HepG2 (cell line): Measurements from ENCODE around the gene STRBP. TPM values are rescaled to one million over a fixed set of nuclear protein-coding genes. Genes with fewer than 3 reads are reported as not detected.
A peak's percentile ranks its signal among the peaks of the same experiment; 100 is the strongest.

ENCODE experiments used
- AHDC1 ChIP-seq: sonication (generic); formaldehyde crosslinking; IDR thresholded peaks from 2 replicates; pipeline ENCODE4 v1.5.1; 2020; ENCODE audit warnings: mild to moderate bottlenecking, missing genetic modification reagents, borderline replicate concordance
- AHR ChIP-seq: IDR thresholded peaks from 2 replicates; pipeline ENCODE4 v1.6.1; 2018; ENCODE audit warnings: missing genetic modification reagents, missing compliant biosample characterization
- CREM ChIP-seq, 2 experiments: sonication (generic) in 1 of 2; formaldehyde crosslinking in 1 of 2; IDR thresholded peaks; 2 replicates each; pipeline versions ENCODE4 v1.4.0 to v1.6.1; 2016 to 2020; ENCODE audit warnings: antibody characterized with exemption in 1 of 2, mild to moderate bottlenecking in 1 of 2, missing genetic modification reagents in 1 of 2
- FOSL2 ChIP-seq: sonication (generic); formaldehyde crosslinking; IDR thresholded peaks from 2 replicates; pipeline ENCODE4 v1.4.0; 2020; ENCODE audit warnings: missing genetic modification reagents
- HDAC1 ChIP-seq: sonication (generic); formaldehyde crosslinking; IDR thresholded peaks from 2 replicates; pipeline ENCODE4 v1.5.1; 2020; ENCODE audit warnings: mild to moderate bottlenecking, missing genetic modification reagents
- HMG20A ChIP-seq: IDR thresholded peaks from 2 replicates; pipeline ENCODE4 v1.6.1; 2016; ENCODE audit warnings: borderline replicate concordance
- JDP2 ChIP-seq: sonication (generic); formaldehyde crosslinking; IDR thresholded peaks from 2 replicates; pipeline ENCODE4 v1.8.1; 2022; ENCODE audit warnings: missing genetic modification reagents, borderline replicate concordance
- NFE2 ChIP-seq: sonication (generic); formaldehyde crosslinking; IDR thresholded peaks from 2 replicates; pipeline ENCODE4 v1.4.0; 2020; ENCODE audit warnings: missing genetic modification reagents
- NFIC ChIP-seq: IDR thresholded peaks from 2 replicates; pipeline ENCODE4 v1.6.1; 2012; ENCODE audit warnings: mild to moderate bottlenecking, low read length, inconsistent platforms
- NONO ChIP-seq, 2 experiments: fragments of 450-650 bp in 1 of 2; sonication (generic) in 1 of 2; formaldehyde crosslinking in 1 of 2; IDR thresholded peaks in 1 of 2; conservative IDR thresholded peaks in 1 of 2; 2 replicates each; pipeline versions ENCODE4 v1.6.1 to v1.8.0; 2017 to 2022; ENCODE audit warnings: mild to moderate bottlenecking in 1 of 2, missing genetic modification reagents in 1 of 2, moderate library complexity in 1 of 2
- NR2F1 ChIP-seq, 2 experiments: fragments of 450-650 bp in 1 of 2; formaldehyde crosslinking in 1 of 2; IDR thresholded peaks; 2 replicates each; pipeline versions ENCODE4 v1.5.0 to v1.6.1; 2016 to 2020; ENCODE audit warnings: mild to moderate bottlenecking in 1 of 2, missing compliant biosample characterization in 1 of 2, missing genetic modification reagents in 1 of 2, moderate library complexity in 1 of 2
- RNF2 ChIP-seq: fragments of 450-650 bp; conservative IDR thresholded peaks from 2 replicates; pipeline ENCODE4 v1.6.1; 2016; ENCODE audit warnings: low read depth
- SALL1 ChIP-seq: sonication (generic); formaldehyde crosslinking; IDR thresholded peaks from 2 replicates; pipeline ENCODE4 v1.8.0; 2022; ENCODE audit warnings: mild to moderate bottlenecking, missing genetic modification reagents
- TBX2 ChIP-seq: sonication (generic); formaldehyde crosslinking; IDR thresholded peaks from 2 replicates; pipeline ENCODE4 v1.5.0; 2020; ENCODE audit warnings: missing genetic modification reagents, mild to moderate bottlenecking, borderline replicate concordance
- TCF7 ChIP-seq: sonication (generic); IDR thresholded peaks from 2 replicates; pipeline ENCODE4 v1.6.1; 2016; ENCODE audit warnings: antibody characterized with exemption, low read depth
- ZNF124 ChIP-seq: sonication (generic); formaldehyde crosslinking; IDR thresholded peaks from 2 replicates; pipeline ENCODE4 v1.4.0; 2020; ENCODE audit warnings: missing genetic modification reagents
- ZNF251 ChIP-seq: sonication (generic); formaldehyde crosslinking; IDR thresholded peaks from 2 replicates; pipeline ENCODE4 v1.9.0; 2021; ENCODE audit warnings: mild to moderate bottlenecking, missing genetic modification reagents
- ZNF496 ChIP-seq: sonication (generic); formaldehyde crosslinking; IDR thresholded peaks from 2 replicates; pipeline ENCODE4 v1.8.1; 2023; ENCODE audit warnings: mild to moderate bottlenecking, moderate library complexity, missing genetic modification reagents; ENCODE audit not compliant: insufficient replicate concordance
- ZNF580 ChIP-seq: IDR thresholded peaks from 2 replicates; pipeline ENCODE4 v1.6.1; 2016; ENCODE audit warnings: low read depth, borderline replicate concordance
- ZSCAN21 ChIP-seq: sonication (generic); formaldehyde crosslinking; IDR thresholded peaks from 2 replicates; pipeline ENCODE4 v1.8.0; 2022; ENCODE audit warnings: mild to moderate bottlenecking, missing genetic modification reagents, moderate library complexity, borderline replicate concordance
- polyA plus RNA-seq, 8 experiments: library from polyadenylated mRNA; depleted of rRNA in 3 of 8; stranded (reverse) in 7 of 8; unstranded in 1 of 8; fragments of >200 nt; fragmentation: Illumina TruSeq in 4 of 8; extraction: Trizol in 4 of 8; gene quantifications; 2 replicates each; pipeline versions ENCODE4 v1.2.1 to v1.2.3, GENCODE V29; 2011 to 2016; ENCODE audit warnings: low read depth in 4 of 8, missing spikeins in 1 of 8, mixed read lengths in 1 of 8; ENCODE audit not compliant: insufficient read depth in 1 of 8
- total RNA-seq, 5 experiments: library from RNA; depleted of rRNA; stranded (reverse); fragments of >200 nt; fragmentation: Illumina TruSeq; extraction: Trizol; gene quantifications; 2 replicates each; pipeline ENCODE4 v1.2.3, GENCODE V29; 2016; ENCODE audit warnings: low read depth in 1 of 5
- TF ChIP-seq, protein P1 (sequence below): sonication (generic); formaldehyde crosslinking; IDR thresholded peaks from 2 replicates; pipeline ENCODE4 v1.5.1; 2020; ENCODE audit warnings: missing genetic modification reagents, mild to moderate bottlenecking, borderline replicate concordance
- TF ChIP-seq, protein P2 (sequence below): IDR thresholded peaks from 2 replicates; pipeline ENCODE4 v1.6.1; 2012; ENCODE audit warnings: inconsistent platforms

Gene STRBP
- total and polyA plus RNA-seq, 2 of the 13 experiments (the other 11 are each of a cell fraction or from before 2014, with no cell fraction given), result 14.5 to 38.5 TPM

GRCh38 chr9:123310551-123311249 is 42.3 kb upstream of the STRBP start (continued):
- TF ChIP-seq HDAC1 (CRISPR knock-in tag) (peak; percentile 57; the same call in 1 of the 2 replicates), SALL1 (CRISPR knock-in tag) (peak; percentile 73; the same call in 1 of the 2 replicates), NR2F1 (CRISPR knock-in tag; IDR thresholded peaks at IDR 0.05) (peak in 1 of 2 experiments; percentile 60; a peak in 2 of 4 replicates), TCF7 (peak; percentile 54), ZSCAN21 (CRISPR knock-in tag) (0 out of 2 replicates have a peak, but pooled peaks have one; percentile 23), NFIC (peak; percentile 27; the same call in 1 of the 2 replicates), JDP2 (CRISPR knock-in tag) (no peak), HMG20A (CRISPR knock-in tag) (peak; percentile 21; the same call in 1 of the 2 replicates), TBX2 (peak; percentile 84), RNF2 (no peak), ZNF496 (CRISPR knock-in tag) (no peak), ZNF580 (no peak), CREM (IDR thresholded peaks at IDR 0.05) (peak; percentile 40; the same call in 1 of the 2 replicates), CREM (CRISPR knock-in tag; IDR thresholded peaks at IDR 0.05) (no peak), AHDC1 (CRISPR knock-in tag) (peak; percentile 42; the same call in 1 of the 2 replicates), FOSL2 (CRISPR knock-in tag) (peak; percentile 29; the same call in 1 of the 2 replicates), ZNF124 (CRISPR knock-in tag) (no peak), NONO (IDR thresholded peaks at IDR 0.05) (no peak), NONO (CRISPR knock-in tag; conservative IDR thresholded peaks at IDR 0.05) (0 out of 2 replicates have a peak, but pooled peaks have one; percentile 33), NFE2 (CRISPR knock-in tag) (no peak), AHR (CRISPR knock-in tag) (no peak), ZNF251 (CRISPR knock-in tag) (no peak)
- TF ChIP-seq, protein P1, sequence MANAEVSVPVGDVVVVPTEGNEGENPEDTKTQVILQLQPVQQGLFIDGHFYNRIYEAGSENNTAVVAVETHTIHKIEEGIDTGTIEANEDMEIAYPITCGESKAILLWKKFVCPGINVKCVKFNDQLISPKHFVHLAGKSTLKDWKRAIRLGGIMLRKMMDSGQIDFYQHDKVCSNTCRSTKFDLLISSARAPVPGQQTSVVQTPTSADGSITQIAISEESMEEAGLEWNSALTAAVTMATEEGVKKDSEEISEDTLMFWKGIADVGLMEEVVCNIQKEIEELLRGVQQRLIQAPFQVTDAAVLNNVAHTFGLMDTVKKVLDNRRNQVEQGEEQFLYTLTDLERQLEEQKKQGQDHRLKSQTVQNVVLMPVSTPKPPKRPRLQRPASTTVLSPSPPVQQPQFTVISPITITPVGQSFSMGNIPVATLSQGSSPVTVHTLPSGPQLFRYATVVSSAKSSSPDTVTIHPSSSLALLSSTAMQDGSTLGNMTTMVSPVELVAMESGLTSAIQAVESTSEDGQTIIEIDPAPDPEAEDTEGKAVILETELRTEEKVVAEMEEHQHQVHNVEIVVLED, result no peak
- TF ChIP-seq, protein P2, sequence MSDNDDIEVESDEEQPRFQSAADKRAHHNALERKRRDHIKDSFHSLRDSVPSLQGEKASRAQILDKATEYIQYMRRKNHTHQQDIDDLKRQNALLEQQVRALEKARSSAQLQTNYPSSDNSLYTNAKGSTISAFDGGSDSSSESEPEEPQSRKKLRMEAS, result peak; percentile 27; the same call in 1 of the 2 replicates
